ENCODE measurements around the gene XRRA1. TPM values are rescaled to one million over a fixed set of nuclear protein-coding genes. Genes with fewer than 3 reads are reported as not detected.
A peak's percentile ranks its signal among the peaks of the same experiment; 100 is the strongest.

Gene XRRA1
- total and polyA plus RNA-seq, 2 of the 13 experiments (the other 11 are each of a cell fraction or from before 2014, with no cell fraction given): 7.6 to 10.5 TPM

DNA sequence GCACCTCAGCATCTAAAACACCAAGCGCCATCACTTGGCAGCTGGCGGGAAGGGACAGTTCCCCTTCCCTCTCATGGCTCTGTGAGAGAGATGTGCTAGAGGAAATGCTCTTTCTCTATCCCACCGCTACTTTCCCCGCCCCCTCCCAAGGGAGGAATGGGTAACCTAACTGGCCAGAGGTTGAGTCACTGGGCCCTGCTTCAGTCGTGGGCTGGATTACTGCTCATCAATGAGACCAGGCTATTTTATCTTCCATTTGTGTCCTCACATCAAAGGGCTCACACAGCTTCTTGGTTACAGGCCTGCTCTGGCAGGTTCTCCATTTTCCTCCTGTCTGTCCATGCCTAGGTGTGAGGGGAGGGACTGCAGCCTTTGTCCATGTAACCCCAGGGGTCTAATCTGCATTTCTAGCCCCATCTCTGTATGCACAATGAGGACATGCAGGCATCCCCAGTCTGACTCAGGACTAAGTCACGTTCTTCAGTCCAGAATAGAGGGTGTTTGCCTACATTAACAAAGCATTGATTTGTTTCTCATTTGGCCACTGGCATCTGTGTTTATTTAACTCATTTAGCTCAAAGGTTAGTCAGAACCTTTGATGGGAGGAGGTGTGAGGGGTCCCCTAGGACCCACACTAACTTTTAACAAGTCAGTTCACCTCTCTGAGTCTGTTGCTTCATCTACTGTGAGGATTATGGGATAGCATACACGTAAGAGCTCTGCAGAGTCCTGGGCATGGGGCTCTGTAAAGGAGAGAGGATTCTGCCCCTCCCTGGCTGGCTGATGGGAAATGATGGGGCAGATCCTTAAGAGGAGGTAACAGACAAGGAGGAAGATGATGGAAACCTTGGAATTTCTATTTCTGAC lies 99.1 kb downstream of the XRRA1 start (continued):
- TF ChIP-seq, protein P1, sequence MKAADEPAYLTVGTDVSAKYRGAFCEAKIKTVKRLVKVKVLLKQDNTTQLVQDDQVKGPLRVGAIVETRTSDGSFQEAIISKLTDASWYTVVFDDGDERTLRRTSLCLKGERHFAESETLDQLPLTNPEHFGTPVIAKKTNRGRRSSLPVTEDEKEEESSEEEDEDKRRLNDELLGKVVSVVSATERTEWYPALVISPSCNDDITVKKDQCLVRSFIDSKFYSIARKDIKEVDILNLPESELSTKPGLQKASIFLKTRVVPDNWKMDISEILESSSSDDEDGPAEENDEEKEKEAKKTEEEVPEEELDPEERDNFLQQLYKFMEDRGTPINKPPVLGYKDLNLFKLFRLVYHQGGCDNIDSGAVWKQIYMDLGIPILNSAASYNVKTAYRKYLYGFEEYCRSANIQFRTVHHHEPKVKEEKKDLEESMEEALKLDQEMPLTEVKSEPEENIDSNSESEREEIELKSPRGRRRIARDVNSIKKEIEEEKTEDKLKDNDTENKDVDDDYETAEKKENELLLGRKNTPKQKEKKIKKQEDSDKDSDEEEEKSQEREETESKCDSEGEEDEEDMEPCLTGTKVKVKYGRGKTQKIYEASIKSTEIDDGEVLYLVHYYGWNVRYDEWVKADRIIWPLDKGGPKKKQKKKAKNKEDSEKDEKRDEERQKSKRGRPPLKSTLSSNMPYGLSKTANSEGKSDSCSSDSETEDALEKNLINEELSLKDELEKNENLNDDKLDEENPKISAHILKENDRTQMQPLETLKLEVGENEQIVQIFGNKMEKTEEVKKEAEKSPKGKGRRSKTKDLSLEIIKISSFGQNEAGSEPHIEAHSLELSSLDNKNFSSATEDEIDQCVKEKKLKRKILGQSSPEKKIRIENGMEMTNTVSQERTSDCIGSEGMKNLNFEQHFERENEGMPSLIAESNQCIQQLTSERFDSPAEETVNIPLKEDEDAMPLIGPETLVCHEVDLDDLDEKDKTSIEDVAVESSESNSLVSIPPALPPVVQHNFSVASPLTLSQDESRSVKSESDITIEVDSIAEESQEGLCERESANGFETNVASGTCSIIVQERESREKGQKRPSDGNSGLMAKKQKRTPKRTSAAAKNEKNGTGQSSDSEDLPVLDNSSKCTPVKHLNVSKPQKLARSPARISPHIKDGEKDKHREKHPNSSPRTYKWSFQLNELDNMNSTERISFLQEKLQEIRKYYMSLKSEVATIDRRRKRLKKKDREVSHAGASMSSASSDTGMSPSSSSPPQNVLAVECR (CRISPR knock-in tag; IDR thresholded peaks at IDR 0.05; ENCODE audit: borderline replicate concordance): no peak
- no peak for TF ChIP-seq ZNF124 (CRISPR knock-in tag; IDR thresholded peaks at IDR 0.05)
- no peak for TF ChIP-seq GTF3A (CRISPR knock-in tag; conservative IDR thresholded peaks at IDR 0.05)
- TF ChIP-seq TEAD3 (CRISPR knock-in tag; optimal IDR thresholded peaks at IDR 0.05; ENCODE audit: borderline replicate concordance): peak; percentile 42
- TF ChIP-seq, protein P2, sequence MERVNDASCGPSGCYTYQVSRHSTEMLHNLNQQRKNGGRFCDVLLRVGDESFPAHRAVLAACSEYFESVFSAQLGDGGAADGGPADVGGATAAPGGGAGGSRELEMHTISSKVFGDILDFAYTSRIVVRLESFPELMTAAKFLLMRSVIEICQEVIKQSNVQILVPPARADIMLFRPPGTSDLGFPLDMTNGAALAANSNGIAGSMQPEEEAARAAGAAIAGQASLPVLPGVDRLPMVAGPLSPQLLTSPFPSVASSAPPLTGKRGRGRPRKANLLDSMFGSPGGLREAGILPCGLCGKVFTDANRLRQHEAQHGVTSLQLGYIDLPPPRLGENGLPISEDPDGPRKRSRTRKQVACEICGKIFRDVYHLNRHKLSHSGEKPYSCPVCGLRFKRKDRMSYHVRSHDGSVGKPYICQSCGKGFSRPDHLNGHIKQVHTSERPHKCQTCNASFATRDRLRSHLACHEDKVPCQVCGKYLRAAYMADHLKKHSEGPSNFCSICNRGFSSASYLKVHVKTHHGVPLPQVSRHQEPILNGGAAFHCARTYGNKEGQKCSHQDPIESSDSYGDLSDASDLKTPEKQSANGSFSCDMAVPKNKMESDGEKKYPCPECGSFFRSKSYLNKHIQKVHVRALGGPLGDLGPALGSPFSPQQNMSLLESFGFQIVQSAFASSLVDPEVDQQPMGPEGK (CRISPR knock-in tag; IDR thresholded peaks at IDR 0.05): peak; percentile 53; the same call in 1 of the 2 replicates
- no peak for TF ChIP-seq ZNF788 (CRISPR knock-in tag; IDR thresholded peaks at IDR 0.05; ENCODE audit: borderline replicate concordance)
- TF ChIP-seq, protein P3, sequence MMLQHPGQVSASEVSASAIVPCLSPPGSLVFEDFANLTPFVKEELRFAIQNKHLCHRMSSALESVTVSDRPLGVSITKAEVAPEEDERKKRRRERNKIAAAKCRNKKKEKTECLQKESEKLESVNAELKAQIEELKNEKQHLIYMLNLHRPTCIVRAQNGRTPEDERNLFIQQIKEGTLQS (CRISPR knock-in tag; IDR thresholded peaks at IDR 0.05): 0 out of 2 replicates have a peak, but pooled peaks have one; percentile 19
- no peak for TF ChIP-seq ZNF17 (CRISPR knock-in tag; IDR thresholded peaks at IDR 0.05)
- TF ChIP-seq, protein P4, sequence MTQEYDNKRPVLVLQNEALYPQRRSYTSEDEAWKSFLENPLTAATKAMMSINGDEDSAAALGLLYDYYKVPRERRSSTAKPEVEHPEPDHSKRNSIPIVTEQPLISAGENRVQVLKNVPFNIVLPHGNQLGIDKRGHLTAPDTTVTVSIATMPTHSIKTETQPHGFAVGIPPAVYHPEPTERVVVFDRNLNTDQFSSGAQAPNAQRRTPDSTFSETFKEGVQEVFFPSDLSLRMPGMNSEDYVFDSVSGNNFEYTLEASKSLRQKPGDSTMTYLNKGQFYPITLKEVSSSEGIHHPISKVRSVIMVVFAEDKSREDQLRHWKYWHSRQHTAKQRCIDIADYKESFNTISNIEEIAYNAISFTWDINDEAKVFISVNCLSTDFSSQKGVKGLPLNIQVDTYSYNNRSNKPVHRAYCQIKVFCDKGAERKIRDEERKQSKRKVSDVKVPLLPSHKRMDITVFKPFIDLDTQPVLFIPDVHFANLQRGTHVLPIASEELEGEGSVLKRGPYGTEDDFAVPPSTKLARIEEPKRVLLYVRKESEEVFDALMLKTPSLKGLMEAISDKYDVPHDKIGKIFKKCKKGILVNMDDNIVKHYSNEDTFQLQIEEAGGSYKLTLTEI (CRISPR knock-in tag; conservative IDR thresholded peaks at IDR 0.05): no peak
- peak; percentile 66; the same call in 1 of the 2 replicates for TF ChIP-seq PHF21A (CRISPR knock-in tag; IDR thresholded peaks at IDR 0.05)
- peak; percentile 57; the same call in 1 of the 2 replicates for TF ChIP-seq HDAC2 (CRISPR knock-in tag; IDR thresholded peaks at IDR 0.05)
- TF ChIP-seq, protein P5, sequence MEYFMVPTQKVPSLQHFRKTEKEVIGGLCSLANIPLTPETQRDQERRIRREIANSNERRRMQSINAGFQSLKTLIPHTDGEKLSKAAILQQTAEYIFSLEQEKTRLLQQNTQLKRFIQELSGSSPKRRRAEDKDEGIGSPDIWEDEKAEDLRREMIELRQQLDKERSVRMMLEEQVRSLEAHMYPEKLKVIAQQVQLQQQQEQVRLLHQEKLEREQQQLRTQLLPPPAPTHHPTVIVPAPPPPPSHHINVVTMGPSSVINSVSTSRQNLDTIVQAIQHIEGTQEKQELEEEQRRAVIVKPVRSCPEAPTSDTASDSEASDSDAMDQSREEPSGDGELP (IDR thresholded peaks at IDR 0.05; ENCODE audit: borderline replicate concordance, low read depth): no peak
- TF ChIP-seq ZNF841 (CRISPR knock-in tag; IDR thresholded peaks at IDR 0.05; ENCODE audit: borderline replicate concordance): no peak
- no peak for TF ChIP-seq ATM (IDR thresholded peaks at IDR 0.05; ENCODE audit: borderline replicate concordance)
- TF ChIP-seq KLF16 (CRISPR knock-in tag; IDR thresholded peaks at IDR 0.05): peak in 1 of 2 experiments; percentile 29; a peak in 1 of 4 replicates
- 0 out of 2 replicates have a peak, but pooled peaks have one; percentile 12 for TF ChIP-seq PPARG (CRISPR knock-in tag; conservative IDR thresholded peaks at IDR 0.05)
- no peak for TF ChIP-seq HNRNPLL (IDR thresholded peaks at IDR 0.05; ENCODE audit: low read depth, low read length, poor library complexity, severe bottlenecking)
- TF ChIP-seq, protein P6, sequence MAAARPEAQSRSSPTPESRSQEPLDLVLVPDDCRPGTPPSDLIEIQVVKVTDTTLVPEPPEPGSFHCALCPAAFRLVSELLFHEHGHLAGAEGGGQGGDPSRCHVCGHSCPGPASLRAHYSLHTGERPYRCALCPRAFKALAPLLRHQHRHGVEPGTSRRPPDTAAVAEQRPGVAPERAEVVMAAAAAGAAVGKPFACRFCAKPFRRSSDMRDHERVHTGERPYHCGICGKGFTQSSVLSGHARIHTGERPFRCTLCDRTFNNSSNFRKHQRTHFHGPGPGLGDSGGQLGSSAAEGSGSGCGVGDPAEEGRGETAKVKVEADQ (CRISPR knock-in tag; IDR thresholded peaks at IDR 0.05; ENCODE audit: borderline replicate concordance): no peak
